Suprapubic skin (tissue), 4 donors: Measurements from ENCODE around the gene COBLL1.

Experiments
- POLR2A ChIP-seq, 2 donors: fragments of 450-650 bp; IDR thresholded peaks; one replicate each; pipeline ENCODE4 v1.6.1; 2017; ENCODE audit warnings: antibody characterized with exemption in 2 of 2, mild to moderate bottlenecking in 2 of 2, moderate library complexity in 2 of 2
- POLR2AphosphoS5 ChIP-seq, 3 donors: sonication (generic); formaldehyde crosslinking; IDR thresholded peaks; one replicate each; pipeline ENCODE4 v1.6.1; 2017; ENCODE audit warnings: antibody characterized with exemption in 3 of 3
- TF ChIP-seq, protein P1 (sequence below), 2 donors: fragments of 200-600 bp in 1 of 2; fragments of 450-650 bp in 1 of 2; sonication (generic) in 1 of 2; IDR thresholded peaks; one replicate each; pipeline ENCODE4 v1.5.1; 2016 to 2019; ENCODE audit warnings: antibody characterized with exemption in 2 of 2, mild to moderate bottlenecking in 1 of 2, moderate library complexity in 1 of 2

DNA sequence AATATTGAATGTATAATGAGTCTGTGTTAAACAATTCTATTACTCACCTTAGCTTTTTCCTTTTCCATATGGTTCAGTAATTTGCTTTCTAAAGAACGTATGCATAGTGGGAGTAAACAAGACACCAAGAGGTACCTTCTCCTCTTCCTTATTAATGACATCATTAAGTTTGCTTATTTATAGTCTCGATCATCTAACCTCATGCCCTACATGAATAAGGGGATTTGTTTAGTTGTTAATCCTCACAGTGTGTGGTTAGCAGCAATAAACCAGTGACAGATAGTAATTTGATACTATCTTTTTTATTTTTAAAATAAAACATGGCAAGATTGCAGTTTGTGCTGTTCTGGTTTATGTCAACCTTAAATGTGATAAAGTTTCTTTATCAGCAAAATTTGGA, 69.7 kb downstream of the COBLL1 start:
- no peak for TF ChIP-seq POLR2AphosphoS5 (IDR thresholded peaks at IDR 0.05)
- TF ChIP-seq, protein P1, sequence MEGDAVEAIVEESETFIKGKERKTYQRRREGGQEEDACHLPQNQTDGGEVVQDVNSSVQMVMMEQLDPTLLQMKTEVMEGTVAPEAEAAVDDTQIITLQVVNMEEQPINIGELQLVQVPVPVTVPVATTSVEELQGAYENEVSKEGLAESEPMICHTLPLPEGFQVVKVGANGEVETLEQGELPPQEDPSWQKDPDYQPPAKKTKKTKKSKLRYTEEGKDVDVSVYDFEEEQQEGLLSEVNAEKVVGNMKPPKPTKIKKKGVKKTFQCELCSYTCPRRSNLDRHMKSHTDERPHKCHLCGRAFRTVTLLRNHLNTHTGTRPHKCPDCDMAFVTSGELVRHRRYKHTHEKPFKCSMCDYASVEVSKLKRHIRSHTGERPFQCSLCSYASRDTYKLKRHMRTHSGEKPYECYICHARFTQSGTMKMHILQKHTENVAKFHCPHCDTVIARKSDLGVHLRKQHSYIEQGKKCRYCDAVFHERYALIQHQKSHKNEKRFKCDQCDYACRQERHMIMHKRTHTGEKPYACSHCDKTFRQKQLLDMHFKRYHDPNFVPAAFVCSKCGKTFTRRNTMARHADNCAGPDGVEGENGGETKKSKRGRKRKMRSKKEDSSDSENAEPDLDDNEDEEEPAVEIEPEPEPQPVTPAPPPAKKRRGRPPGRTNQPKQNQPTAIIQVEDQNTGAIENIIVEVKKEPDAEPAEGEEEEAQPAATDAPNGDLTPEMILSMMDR (IDR thresholded peaks at IDR 0.05) = no peak
- no peak for TF ChIP-seq POLR2A (IDR thresholded peaks at IDR 0.05)
